GM19193 (cell line): Measurements from ENCODE around the gene OR7G1.

Experiments used
- POLR2A ChIP-seq: IDR thresholded peaks from 4 replicates; pipeline ENCODE4 v1.6.1; 2011; ENCODE audit not compliant: insufficient read depth, insufficient read length; ENCODE audit errors: extremely low read depth

Gene OR7G1

GRCh38 chr19:9116547-9116946 is 984 bp upstream of the OR7G1 start:
- TF ChIP-seq POLR2A = no peak

- TF ChIP-seq POLR2A = no peak
Measured at GRCh38 chr19:9109959-9110358, 5.6 kb downstream of the OR7G1 start.

GRCh38 chr19:9107375-9107774 is 8.2 kb downstream of the OR7G1 start, which contains the start of gene OR7G2:
Gene OR7G2, minus strand, starts transcription at chr19:9107475. Its CDS starts 4,232 bp downstream, at chr19:9103243.
- no peak for TF ChIP-seq POLR2A

GRCh38 chr19:9086761-9087160 is 28.8 kb downstream of the OR7G1 start, which contains the start of gene OR1M1:
Gene OR1M1, plus strand, starts transcription at chr19:9087061. Its CDS starts 6,184 bp downstream, at chr19:9093245.
- no peak for TF ChIP-seq POLR2A

- TF ChIP-seq POLR2A = no peak
Measured at GRCh38 chr19:9078651-9079050, 36.9 kb downstream of the OR7G1 start.

- TF ChIP-seq POLR2A = no peak
Measured at GRCh38 chr19:9076901-9077300, 38.7 kb downstream of the OR7G1 start.

- no peak for TF ChIP-seq POLR2A
Measured at GRCh38 chr19:9075064-9075949, 40.3 kb downstream of the OR7G1 start.

GRCh38 chr19:9073806-9074205 is 41.8 kb downstream of the OR7G1 start:
- no peak for TF ChIP-seq POLR2A

- TF ChIP-seq POLR2A = no peak
Measured at GRCh38 chr19:9070066-9070465, 45.5 kb downstream of the OR7G1 start.

- no peak for TF ChIP-seq POLR2A
Measured at GRCh38 chr19:9065457-9066014, 50.0 kb downstream of the OR7G1 start.
